Astrocyte (in vitro differentiated cells and primary cell): ENCODE data around the gene RAB31. TPM values are rescaled to one million over a fixed set of nuclear protein-coding genes. Genes with fewer than 3 reads are reported as not detected.
A peak's percentile ranks its signal among the peaks of the same experiment; 100 is the strongest.

Experiments
- DNase-seq: peaks from one replicate; pipeline ENCODE4 v3.0.0-alpha.2; 2010; ENCODE audit warnings: low read depth
- FAIRE-seq: peaks from 2 replicates; lab custom pipeline; 2011; peaks lifted over from hg19 to GRCh38; lab: Jason Lieb, UNC
- H2AFZ ChIP-seq: 2 replicates; pipeline ENCODE4 v1.6.0; 2012; ENCODE audit warnings: low read depth, low read length, inconsistent platforms
- H3K27ac ChIP-seq: 2 replicates; pipeline ENCODE4 v1.5.1; 2011; ENCODE audit warnings: low read depth, low read length, inconsistent platforms
- H3K27me3 ChIP-seq: 2 replicates; pipeline ENCODE4 v1.6.0; 2011; ENCODE audit warnings: low read length, inconsistent platforms; ENCODE audit not compliant: insufficient read depth
- H3K36me3 ChIP-seq: 2 replicates; pipeline ENCODE4 v1.5.1; 2011; ENCODE audit warnings: low read length, inconsistent platforms; ENCODE audit not compliant: insufficient read depth
- H3K4me1 ChIP-seq: 2 replicates; pipeline ENCODE4 v1.5.1; 2011; ENCODE audit warnings: low read length, inconsistent platforms; ENCODE audit not compliant: insufficient read depth
- H3K4me2 ChIP-seq: 2 replicates; pipeline ENCODE4 v1.6.0; 2012; ENCODE audit warnings: low read length, inconsistent platforms
- H3K4me3 ChIP-seq: 2 replicates; pipeline ENCODE4 v1.5.1; 2011; ENCODE audit warnings: low read depth, mild to moderate bottlenecking, low read length, inconsistent platforms; ENCODE audit not compliant: insufficient read depth
- H3K79me2 ChIP-seq: 2 replicates; pipeline ENCODE4 v1.6.0; 2012; ENCODE audit warnings: mild to moderate bottlenecking, low read length, inconsistent platforms; ENCODE audit not compliant: insufficient read depth
- H3K9ac ChIP-seq: 2 replicates; pipeline ENCODE4 v1.6.0; 2012; ENCODE audit warnings: mild to moderate bottlenecking, low read length, inconsistent platforms
- H3K9me3 ChIP-seq: 2 replicates; pipeline ENCODE4 v1.5.1; 2012; ENCODE audit warnings: low read depth, mild to moderate bottlenecking, low read length, inconsistent platforms; ENCODE audit not compliant: insufficient read depth
- H4K20me1 ChIP-seq: 2 replicates; pipeline ENCODE4 v1.6.0; 2012; ENCODE audit warnings: low read length, inconsistent platforms; ENCODE audit not compliant: insufficient read depth
- H3K27ac Mint-ChIP-seq: one replicate; pipeline ENCODE4 v1.8.0; 2021; ENCODE audit warnings: mild to moderate bottlenecking, mixed read lengths; ENCODE audit not compliant: unreplicated experiment
- H3K27me3 Mint-ChIP-seq: one replicate; pipeline ENCODE4 v1.8.0; 2021; ENCODE audit warnings: low read depth, mixed read lengths; ENCODE audit not compliant: unreplicated experiment
- H3K36me3 Mint-ChIP-seq: one replicate; pipeline ENCODE4 v1.8.0; 2021; ENCODE audit warnings: low read depth, mixed read lengths; ENCODE audit not compliant: unreplicated experiment
- H3K4me1 Mint-ChIP-seq: one replicate; pipeline ENCODE4 v1.8.0; 2021; ENCODE audit warnings: low read depth, mixed read lengths; ENCODE audit not compliant: unreplicated experiment
- H3K4me3 Mint-ChIP-seq: one replicate; pipeline ENCODE4 v1.8.0; 2021; ENCODE audit warnings: mild to moderate bottlenecking, moderate library complexity, mixed read lengths; ENCODE audit not compliant: unreplicated experiment
- H3K9me3 Mint-ChIP-seq: one replicate; pipeline ENCODE4 v1.8.0; 2021; ENCODE audit warnings: mild to moderate bottlenecking, mixed read lengths; ENCODE audit not compliant: unreplicated experiment
- CTCF ChIP-seq: IDR thresholded peaks from 2 replicates; pipeline ENCODE4 v1.5.1; 2011; ENCODE audit warnings: low read depth, mild to moderate bottlenecking, inconsistent platforms, low read length, moderate library complexity; ENCODE audit not compliant: insufficient read depth
- EZH2 ChIP-seq: IDR thresholded peaks from 2 replicates; pipeline ENCODE4 v1.6.1; 2012; ENCODE audit warnings: mild to moderate bottlenecking, low read length, inconsistent platforms; ENCODE audit not compliant: insufficient read depth
- total RNA-seq: library from RNA; stranded (reverse); gene quantifications from 2 replicates; pipeline ENCODE4 v1.2.1, GENCODE V29; 2021

The RAB31 gene
- total RNA-seq, 1 donor from 2014 or later: 100 TPM

DNA sequence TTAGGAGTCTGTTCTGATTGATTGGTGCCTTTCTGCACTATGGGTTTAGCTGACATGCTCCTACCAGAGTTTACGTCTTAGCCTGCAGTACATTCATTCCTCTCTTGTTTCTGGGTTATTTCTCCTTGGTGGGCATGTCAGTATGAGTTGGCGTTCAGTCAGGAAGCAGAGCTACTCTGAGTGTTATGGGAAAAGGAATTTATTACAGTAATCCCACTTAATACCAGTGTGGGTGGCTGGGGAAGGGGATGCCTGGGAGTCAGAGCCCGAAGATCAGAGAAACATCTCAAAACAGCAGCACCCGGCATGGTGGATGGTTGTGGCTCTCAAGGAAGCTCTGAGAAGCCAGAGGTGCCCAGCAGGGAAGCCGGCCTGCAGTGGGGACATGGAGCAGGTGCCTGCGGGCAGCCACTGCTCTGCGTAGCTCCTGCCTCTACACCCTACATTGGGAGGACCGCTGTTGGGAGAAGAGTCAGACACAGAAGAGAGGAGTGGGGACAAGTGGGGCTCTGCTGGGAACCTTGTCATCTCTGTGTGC lies 48.9 kb downstream of the RAB31 start:
- H3K4me2 ChIP-seq: no peak overlapping the region
- no peaks in the 10 kb centered on the region for H3K36me3 ChIP-seq
- Mint-ChIP-seq H3K27ac (peak overlapping the region; percentile 62), H3K4me1 (peaks cover 56% of the 10 kb centered on the region), H3K36me3 (peaks cover 16% of the 10 kb centered on the region), H3K4me3 (peak overlapping the region; percentile 47), H3K27me3 (no peaks in the 10 kb centered on the region), H3K9me3 (no peaks in the 10 kb centered on the region)
- DNase-seq (no peak), FAIRE-seq (no peak)
- peaks cover 33% of the 10 kb centered on the region for H3K4me1 ChIP-seq
- no peak overlapping the region for H2AFZ ChIP-seq
- no peaks in the 10 kb centered on the region for H3K27me3 ChIP-seq
- TF ChIP-seq EZH2: no peak
- no peak for TF ChIP-seq CTCF
- H3K79me2 ChIP-seq: peaks cover 78% of the 10 kb centered on the region
- no peaks in the 10 kb centered on the region for H3K9me3 ChIP-seq
- no peak overlapping the region for H3K9ac ChIP-seq
- H3K27ac ChIP-seq: no peak overlapping the region
- H4K20me1 ChIP-seq: peaks cover 29% of the 10 kb centered on the region
- no peak overlapping the region for H3K4me3 ChIP-seq

- Mint-ChIP-seq H3K4me1 (peaks cover 56% of the 10 kb centered on the region), H3K27me3 (no peaks in the 10 kb centered on the region), H3K9me3 (no peaks in the 10 kb centered on the region), H3K36me3 (peaks cover 16% of the 10 kb centered on the region), H3K4me3 (no peak overlapping the region), H3K27ac (no peak overlapping the region)
- Histone ChIP-seq H3K4me1 (peaks cover 31% of the 10 kb centered on the region), H3K27ac (peak overlapping the region; percentile 49), H3K36me3 (no peaks in the 10 kb centered on the region), H2AFZ (peak overlapping the region; percentile 33), H3K9me3 (no peaks in the 10 kb centered on the region), H3K4me3 (no peak overlapping the region), H3K9ac (peak overlapping the region; percentile 40), H3K4me2 (peak overlapping the region; percentile 69), H3K79me2 (peaks cover 77% of the 10 kb centered on the region), H4K20me1 (peaks cover 29% of the 10 kb centered on the region), H3K27me3 (no peaks in the 10 kb centered on the region)
- TF ChIP-seq EZH2 (no peak), CTCF (no peak)
- DNase-seq (peak; percentile 77), FAIRE-seq (no peak)
Measured at GRCh38 chr18:9757827-9758621, 49.9 kb downstream of the RAB31 start.

GRCh38 chr18:9758624-9759075 lies 50.5 kb downstream of the RAB31 start:
- peak overlapping the region; percentile 33 for H2AFZ ChIP-seq
- TF ChIP-seq EZH2: no peak
- TF ChIP-seq CTCF: no peak
- Mint-ChIP-seq H3K27ac (no peak overlapping the region), H3K27me3 (no peaks in the 10 kb centered on the region), H3K4me3 (peak overlapping the region; percentile 47), H3K36me3 (peaks cover 15% of the 10 kb centered on the region), H3K9me3 (no peaks in the 10 kb centered on the region), H3K4me1 (peaks cover 56% of the 10 kb centered on the region)
- H3K9me3 ChIP-seq: no peaks in the 10 kb centered on the region
- H3K27ac ChIP-seq: peak overlapping the region; percentile 49
- H3K79me2 ChIP-seq: peaks cover 70% of the 10 kb centered on the region
- peaks cover 31% of the 10 kb centered on the region for H3K4me1 ChIP-seq
- H4K20me1 ChIP-seq: peaks cover 29% of the 10 kb centered on the region
- FAIRE-seq (no peak), DNase-seq (no peak)
- peak overlapping the region; percentile 69 for H3K4me2 ChIP-seq
- H3K27me3 ChIP-seq: no peaks in the 10 kb centered on the region
- no peaks in the 10 kb centered on the region for H3K36me3 ChIP-seq
- H3K9ac ChIP-seq: peak overlapping the region; percentile 40
- H3K4me3 ChIP-seq: no peak overlapping the region
